HCT116 (cell line): ENCODE measurements around the gene LRP2. TPM values are rescaled to one million over a fixed set of nuclear protein-coding genes. Genes with fewer than 3 reads are reported as not detected.

Experiments used
- ATAC-seq: fragments of 200-7000 bp; cut with Tn5 transposase; 2 replicates; pipeline ENCODE4 v1.9.1; 2020; ENCODE audit warnings: mild to moderate bottlenecking, moderate library complexity
- BruUV-seq: library from RNA; stranded (reverse); fragments of 400-500 nt; replicated peaks from 2 replicates; lab custom pipeline; 2021; lab: Mats Ljungman, UMichigan
- CTCF ChIA-PET: fragments of 300-600 bp; sonication (Branson Sonifier 250); formaldehyde crosslinking; loops from one replicate; lab custom pipeline; 2021; ENCODE audit warnings: antibody characterized with exemption; lab: Charles Lee
- POLR2A ChIA-PET: fragments of 300-600, 350-600 bp; sonication (Branson Sonifier 250); formaldehyde crosslinking; loops from one replicate; lab custom pipeline; 2021; ENCODE audit warnings: antibody characterized with exemption; lab: Charles Lee
- RAD21 ChIA-PET, 2 experiments: fragments of 300-600 bp; sonication (Branson Sonifier 250); formaldehyde crosslinking; loops; one replicate each; lab custom pipeline; 2023; ENCODE audit warnings: low total read pairs in 2 of 2; ENCODE audit not compliant: uncharacterized antibody in 2 of 2, unreplicated experiment in 2 of 2, low non-redundant PET in 1 of 2; lab: Charles Lee
- DNase-seq: peaks from one replicate; pipeline ENCODE4 v3.0.0-alpha.2; 2010; ENCODE audit warnings: low read depth, low spot score
- H2AFZ ChIP-seq: fragments of 200-600 bp; shearing (Covaris generic), sonication (generic); 2 replicates; pipeline ENCODE4 v1.6.1; 2017; ENCODE audit warnings: low read depth, mixed run types, mixed read lengths, antibody characterized with exemption, low read length; ENCODE audit not compliant: poor library complexity, severe bottlenecking
- H3K27ac ChIP-seq: 2 replicates; pipeline ENCODE4 v1.5.1; 2012; ENCODE audit warnings: low read depth, low read length
- H3K27me3 ChIP-seq: fragments of 200-600 bp; sonication (generic); 2 replicates; pipeline ENCODE4 v1.6.1; 2016; ENCODE audit warnings: mixed run types, low read length, mixed read lengths; ENCODE audit not compliant: insufficient read depth
- H3K36me3 ChIP-seq, 2 experiments: fragments of 200-500 bp in 1 of 2; fragments of 200-600 bp in 1 of 2; sonication (Bioruptor generic) in 1 of 2; sonication (generic) in 1 of 2; 2 replicates each; pipeline versions ENCODE4 v1.5.1 to v1.6.1; 2014 to 2016; ENCODE audit warnings: low read length in 2 of 2, inconsistent platforms in 1 of 2, mixed read lengths in 1 of 2, mixed run types in 1 of 2; ENCODE audit not compliant: insufficient read depth in 2 of 2, control insufficient read depth in 1 of 2
- H3K4me1 ChIP-seq, 2 experiments: fragments of 200-600 bp in 1 of 2; sonication (generic) in 1 of 2; 2 replicates each; pipeline versions ENCODE4 v1.5.1 to v1.6.1; 2012 to 2017; ENCODE audit warnings: low read length in 2 of 2, inconsistent platforms in 1 of 2, mild to moderate bottlenecking in 1 of 2, mixed read lengths in 1 of 2, mixed run types in 1 of 2, moderate library complexity in 1 of 2; ENCODE audit not compliant: insufficient read depth in 2 of 2, control insufficient read depth in 1 of 2
- H3K4me2 ChIP-seq: fragments of 200-600 bp; sonication (generic); 2 replicates; pipeline ENCODE4 v1.6.1; 2017; ENCODE audit warnings: mixed run types, low read length, mixed read lengths
- H3K4me3 ChIP-seq, 2 experiments: fragments of 200-600 bp in 1 of 2; sonication (generic) in 1 of 2; replicated peaks in 1 of 2; 2 replicates each; pipeline ENCODE4 v1.5.1; 2011 to 2016; ENCODE audit warnings: low read length in 2 of 2, control low read depth in 1 of 2, low read depth in 1 of 2, mild to moderate bottlenecking in 1 of 2, mixed read lengths in 1 of 2, mixed run types in 1 of 2
- H3K79me2 ChIP-seq: fragments of 200-600 bp; sonication (generic); 2 replicates; pipeline ENCODE4 v1.6.1; 2017; ENCODE audit warnings: mild to moderate bottlenecking, mixed run types, low read length, moderate library complexity, mixed read lengths; ENCODE audit not compliant: insufficient read depth
- H3K9ac ChIP-seq: fragments of 200-600 bp; sonication (generic); 2 replicates; pipeline ENCODE4 v1.6.1; 2016; ENCODE audit warnings: low read length, mixed read lengths
- H3K9me2 ChIP-seq: fragments of 200-600 bp; sonication (generic), shearing (Covaris generic); 2 replicates; pipeline ENCODE4 v1.6.1; 2017; ENCODE audit warnings: mixed run types, mild to moderate bottlenecking, moderate library complexity; ENCODE audit not compliant: insufficient read depth
- H3K9me3 ChIP-seq, 2 experiments: fragments of 200-500 bp in 1 of 2; fragments of 200-600 bp in 1 of 2; sonication (Bioruptor generic) in 1 of 2; sonication (generic) in 1 of 2; 2 replicates each; pipeline ENCODE4 v1.6.1; 2014 to 2017; ENCODE audit warnings: low read length in 2 of 2, mixed read lengths in 2 of 2, inconsistent platforms in 1 of 2, low read depth in 1 of 2, mild to moderate bottlenecking in 1 of 2, mixed run types in 1 of 2, moderate library complexity in 1 of 2; ENCODE audit not compliant: control insufficient read depth in 1 of 2, insufficient read depth in 1 of 2
- H4K20me1 ChIP-seq: fragments of 200-600 bp; sonication (generic), shearing (Covaris generic); 2 replicates; pipeline ENCODE4 v1.6.1; 2017; ENCODE audit warnings: mixed run types, mild to moderate bottlenecking, moderate library complexity; ENCODE audit not compliant: insufficient read depth
- CBX3 ChIP-seq: IDR thresholded peaks from 2 replicates; pipeline ENCODE4 v1.6.1; 2012; ENCODE audit warnings: low read depth
- CEBPB ChIP-seq: IDR thresholded peaks from 2 replicates; pipeline ENCODE4 v1.6.1; 2012; ENCODE audit warnings: low read depth
- EGR1 ChIP-seq: IDR thresholded peaks from 2 replicates; pipeline ENCODE4 v1.6.1; 2012; ENCODE audit warnings: low read depth
- ELF1 ChIP-seq: IDR thresholded peaks from 2 replicates; pipeline ENCODE4 v1.6.1; 2012; ENCODE audit warnings: low read depth, borderline replicate concordance
- EZH2 ChIP-seq: fragments of 200-600 bp; sonication (generic); IDR thresholded peaks from 2 replicates; pipeline ENCODE4 v1.6.1; 2017; ENCODE audit warnings: antibody characterized with exemption, mixed run types
- JUND ChIP-seq: IDR thresholded peaks from 2 replicates; pipeline ENCODE4 v1.6.1; 2012
- POLR2A ChIP-seq: IDR thresholded peaks from 2 replicates; pipeline ENCODE4 v1.7.0; 2011; ENCODE audit warnings: borderline replicate concordance; ENCODE audit not compliant: insufficient read depth, insufficient read length; ENCODE audit errors: extremely low read depth
- RAD21 ChIP-seq: IDR thresholded peaks from 2 replicates; pipeline ENCODE4 v1.6.1; 2012; ENCODE audit warnings: low read depth, mild to moderate bottlenecking
- SIN3A ChIP-seq: IDR thresholded peaks from 2 replicates; pipeline ENCODE4 v1.6.1; 2012; ENCODE audit warnings: low read depth
- SP1 ChIP-seq: IDR thresholded peaks from 2 replicates; pipeline ENCODE4 v1.6.1; 2012; ENCODE audit warnings: low read depth
- TCF7L2 ChIP-seq: IDR thresholded peaks from 2 replicates; pipeline ENCODE4 v1.7.0; 2011; ENCODE audit warnings: borderline replicate concordance, inconsistent platforms; ENCODE audit not compliant: insufficient read depth, insufficient read length; ENCODE audit errors: extremely low read depth
- ZFX ChIP-seq: fragments of 450-650 bp; IDR thresholded peaks from 2 replicates; pipeline ENCODE4 v1.6.1; 2017
- ZNF274 ChIP-seq: fragments of 200-500 bp; sonication (Bioruptor generic); IDR thresholded peaks from 2 replicates; pipeline ENCODE4 v1.6.1; 2014; ENCODE audit warnings: mild to moderate bottlenecking, low read depth, low read length, inconsistent platforms
- intact Hi-C: fragments of 100-400 bp; cut with micrococcal nuclease; formaldehyde crosslinking; loops from 2 replicates; pipeline ENCODE4 v1.10.0; 2022
- total RNA-seq: library from RNA; stranded (reverse); gene quantifications from one replicate; pipeline ENCODE4 v1.2.1, GENCODE V29; 2021; ENCODE audit not compliant: unreplicated experiment
- TF ChIP-seq, protein P1 (sequence below), 3 experiments: fragments of 200-600 bp in 1 of 3; sonication (generic) in 1 of 3; IDR thresholded peaks in 2 of 3; conservative IDR thresholded peaks in 1 of 3; 2 replicates each; pipeline ENCODE4 v1.5.1; 2012 to 2017; ENCODE audit warnings: low read depth in 2 of 3, low read length in 2 of 3, antibody characterized with exemption in 1 of 3, borderline replicate concordance in 1 of 3, control low read depth in 1 of 3, mild to moderate bottlenecking in 1 of 3, mixed read lengths in 1 of 3, mixed run types in 1 of 3, moderate library complexity in 1 of 3; ENCODE audit not compliant: insufficient read depth in 1 of 3

Gene LRP2
- total RNA-seq, 1 experiment from 2014 or later = 0.20 TPM

DNA sequence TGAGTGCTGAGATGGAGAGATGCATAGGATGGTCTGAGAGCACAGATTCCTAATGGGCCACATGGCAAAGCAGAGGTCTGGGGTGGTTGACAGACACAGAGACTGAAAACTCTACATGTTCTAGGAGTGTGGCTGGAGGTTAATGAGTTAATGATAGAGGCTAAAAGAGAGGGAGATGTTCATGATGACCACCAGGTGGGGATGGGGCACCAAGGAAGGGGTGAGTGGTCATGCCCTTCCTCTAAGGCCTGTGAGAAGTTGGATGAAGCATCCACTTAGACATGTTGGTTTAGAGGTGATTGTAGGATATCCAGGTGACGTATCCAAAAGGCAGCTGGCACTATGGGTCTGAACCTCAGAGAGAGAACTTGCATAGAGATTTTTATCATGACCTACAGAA is 102.1 kb downstream of the LRP2 start:
- ChIA-PET CTCF (no interaction called here), RAD21 (no interaction called here), POLR2A (no interaction called here)
- TF ChIP-seq RAD21 = peak; percentile 40
- TF ChIP-seq, protein P1, sequence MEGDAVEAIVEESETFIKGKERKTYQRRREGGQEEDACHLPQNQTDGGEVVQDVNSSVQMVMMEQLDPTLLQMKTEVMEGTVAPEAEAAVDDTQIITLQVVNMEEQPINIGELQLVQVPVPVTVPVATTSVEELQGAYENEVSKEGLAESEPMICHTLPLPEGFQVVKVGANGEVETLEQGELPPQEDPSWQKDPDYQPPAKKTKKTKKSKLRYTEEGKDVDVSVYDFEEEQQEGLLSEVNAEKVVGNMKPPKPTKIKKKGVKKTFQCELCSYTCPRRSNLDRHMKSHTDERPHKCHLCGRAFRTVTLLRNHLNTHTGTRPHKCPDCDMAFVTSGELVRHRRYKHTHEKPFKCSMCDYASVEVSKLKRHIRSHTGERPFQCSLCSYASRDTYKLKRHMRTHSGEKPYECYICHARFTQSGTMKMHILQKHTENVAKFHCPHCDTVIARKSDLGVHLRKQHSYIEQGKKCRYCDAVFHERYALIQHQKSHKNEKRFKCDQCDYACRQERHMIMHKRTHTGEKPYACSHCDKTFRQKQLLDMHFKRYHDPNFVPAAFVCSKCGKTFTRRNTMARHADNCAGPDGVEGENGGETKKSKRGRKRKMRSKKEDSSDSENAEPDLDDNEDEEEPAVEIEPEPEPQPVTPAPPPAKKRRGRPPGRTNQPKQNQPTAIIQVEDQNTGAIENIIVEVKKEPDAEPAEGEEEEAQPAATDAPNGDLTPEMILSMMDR (IDR thresholded peaks at IDR 0.05 in 2 of 3, conservative IDR thresholded peaks at IDR 0.05 in 1 of 3; ENCODE audit: borderline replicate concordance in 1 of 3, insufficient read depth in 1 of 3, low read depth in 2 of 3, low read length in 2 of 3) = peak in 2 of 3 experiments; percentile 18; a peak in 1 of 6 replicates
- no peak for TF ChIP-seq SIN3A
- TF ChIP-seq JUND = no peak
- Histone ChIP-seq H3K79me2 (no peaks in the 10 kb centered on the region), H3K27ac (no peak overlapping the region), H3K9ac (no peak overlapping the region), H4K20me1 (no peaks in the 10 kb centered on the region), H3K4me2 (no peak overlapping the region), H3K9me3 (no peaks in the 10 kb centered on the region), H3K36me3 (no peaks in the 10 kb centered on the region), H3K4me3 (no peak overlapping the region), H2AFZ (no peak overlapping the region), H3K9me2 (no peaks in the 10 kb centered on the region), H3K27me3 (no peaks in the 10 kb centered on the region), H3K4me1 (peaks cover 4 to 5% of the 10 kb centered on the region in 2 experiments; a peak in 2 of 4 replicates)
- DNase-seq (no peak), ATAC-seq (peak; percentile 58)
- intact Hi-C loops = no loop called here
- BruUV-seq = no TSS peak

DNA sequence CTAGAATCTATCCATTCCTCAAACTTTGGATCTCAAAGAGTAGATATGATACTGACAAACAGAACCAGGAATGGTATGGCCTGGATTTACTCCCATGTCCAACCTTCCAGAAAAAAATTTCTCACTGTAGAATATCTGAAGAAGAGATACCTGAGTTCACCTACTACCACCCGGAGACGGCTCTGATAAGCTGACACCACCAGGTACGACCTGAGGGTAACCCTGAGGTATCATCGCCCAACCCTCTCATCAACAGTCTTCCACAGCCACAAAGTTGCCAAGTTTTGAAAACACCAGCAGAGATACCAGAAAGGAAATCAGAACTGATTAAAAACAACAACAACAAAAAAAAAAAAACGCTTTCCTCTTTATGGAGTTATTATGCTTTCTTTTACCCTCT is 102.9 kb downstream of the LRP2 start:
- H3K4me3 ChIP-seq = no peak overlapping the region
- peaks cover 4 to 5% of the 10 kb centered on the region in 2 experiments; a peak in 2 of 4 replicates for H3K4me1 ChIP-seq
- TF ChIP-seq EGR1 = no peak
- TF ChIP-seq CEBPB = no peak
- no peak for TF ChIP-seq TCF7L2
- no peak for TF ChIP-seq SIN3A
- TF ChIP-seq JUND = no peak
- no peak for TF ChIP-seq ZNF274
- TF ChIP-seq POLR2A = no peak
- TF ChIP-seq ELF1 = no peak
- TF ChIP-seq SP1 = no peak
- no peak for TF ChIP-seq EZH2
- TF ChIP-seq ZFX = no peak
- no peak for TF ChIP-seq CBX3
- H3K79me2 ChIP-seq = no peaks in the 10 kb centered on the region
- no peak for ATAC-seq
- H3K27ac ChIP-seq = no peak overlapping the region
- H3K36me3 ChIP-seq = no peaks in the 10 kb centered on the region
- no peaks in the 10 kb centered on the region for H3K9me2 ChIP-seq
- intact Hi-C loops = no loop called here
- POLR2A ChIA-PET = no interaction called here
- no peak overlapping the region for H2AFZ ChIP-seq
- no TSS peak for BruUV-seq
- RAD21 ChIA-PET = no interaction called here
- CTCF ChIA-PET = no interaction called here
- no peak overlapping the region for H3K9ac ChIP-seq
- no peaks in the 10 kb centered on the region for H3K27me3 ChIP-seq
- no peak for DNase-seq
- no peak overlapping the region for H3K4me2 ChIP-seq
- H3K9me3 ChIP-seq = no peaks in the 10 kb centered on the region
- H4K20me1 ChIP-seq = no peaks in the 10 kb centered on the region
